ENCODE data around the gene EFNA5.

DNA sequence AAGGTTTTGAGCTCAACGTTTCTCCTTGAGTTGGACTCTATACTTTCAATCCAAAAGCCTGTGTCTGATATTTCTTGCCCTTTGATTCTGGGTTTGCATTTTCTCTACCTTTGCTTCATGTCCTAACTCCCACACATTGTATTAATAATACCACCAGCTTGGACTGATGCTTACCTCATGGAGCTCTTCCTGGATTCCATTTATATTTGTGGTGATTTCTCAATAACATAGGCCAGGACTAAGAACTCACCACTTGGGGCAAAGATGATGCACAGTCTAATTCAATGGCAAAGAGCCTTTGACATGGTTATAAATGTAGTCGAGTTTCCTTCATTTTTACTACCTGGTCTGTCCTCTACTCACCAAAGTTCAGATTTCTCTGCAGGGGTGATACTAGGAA, 27.5 kb upstream of the EFNA5 start:
- TF ChIP-seq POLR2A (IDR thresholded peaks at IDR 0.05; ENCODE audit: low read length) (no peak), GATA1 (IDR thresholded peaks at IDR 0.05; ENCODE audit: low read depth, low read length) (no peak)

Measured in erythroblast (primary cell).